ENCODE results near the gene LTC4S.
"Not testable (repeated sequence)": the region's sequence is repeated elsewhere in the genome, so short reads cannot be mapped to it uniquely, and the experiment has no call there.

Gene LTC4S

DNA sequence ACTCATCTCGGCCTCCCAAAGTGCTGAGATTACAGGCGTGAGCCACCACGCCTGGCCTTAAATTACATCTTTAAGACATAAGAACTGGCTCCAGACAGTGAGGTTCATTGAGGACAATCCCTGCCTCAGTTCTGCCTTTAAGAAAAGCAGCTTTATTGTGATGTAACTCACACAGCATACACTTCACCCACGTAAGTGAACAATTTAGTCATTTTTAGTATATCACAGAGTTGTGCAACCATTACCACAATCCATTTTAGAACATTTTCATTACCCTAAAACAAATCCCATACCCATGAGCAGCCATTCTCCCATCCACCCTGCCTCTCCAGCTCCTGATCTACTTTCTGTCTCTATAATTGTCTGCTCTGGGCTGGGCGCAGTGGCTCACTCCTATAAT, 24.0 kb upstream of the LTC4S start:
- no peak for DNase-seq

DNA sequence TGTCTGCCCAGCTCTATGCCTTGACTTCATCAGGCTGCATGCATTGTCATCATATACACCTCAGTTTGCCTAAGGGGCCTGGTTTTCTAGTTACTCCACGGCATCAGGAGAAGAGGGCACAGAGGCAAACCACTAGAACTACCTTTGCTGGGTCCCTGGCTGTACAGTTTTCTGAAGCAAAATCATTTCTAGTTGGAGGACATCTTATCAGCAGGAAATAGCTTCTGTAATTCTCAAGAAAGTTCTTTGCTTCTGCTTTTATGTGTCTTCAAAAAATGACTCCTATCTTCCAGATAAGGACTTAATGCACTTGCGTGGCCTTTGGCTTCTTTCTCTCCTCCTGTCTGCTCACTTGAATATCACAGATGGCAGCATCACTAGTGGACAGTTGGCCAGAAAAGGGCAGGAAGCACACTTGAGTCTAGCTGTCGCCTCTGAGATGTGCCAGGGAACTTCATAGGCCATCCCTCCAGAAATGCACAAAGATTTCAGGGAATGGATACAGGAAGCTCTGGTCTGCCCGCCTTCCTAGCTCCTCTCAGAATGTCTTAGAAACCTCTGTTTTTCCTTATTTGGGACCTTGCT, 22.4 kb upstream of the LTC4S start:
- DNase-seq = no peak

DNA sequence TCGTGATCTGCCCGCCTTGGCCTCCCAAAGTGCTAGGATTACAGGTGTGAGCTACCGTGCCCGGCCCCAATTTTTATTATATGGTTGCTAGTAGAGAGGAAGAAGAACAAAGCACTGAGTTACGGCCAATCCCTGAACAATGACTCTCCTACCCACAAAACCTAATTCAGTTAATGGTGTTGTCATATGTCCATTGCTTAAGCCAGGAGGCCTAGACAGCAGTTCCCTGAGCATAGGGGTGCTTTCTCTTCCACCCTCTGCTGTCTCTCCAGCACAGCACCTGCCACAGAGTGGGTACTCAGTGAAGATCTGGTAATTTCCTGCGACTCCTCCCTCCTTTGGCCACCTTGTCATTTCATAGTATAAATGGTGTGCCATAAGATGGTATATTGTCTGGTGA, 21.4 kb upstream of the LTC4S start:
- DNase-seq = no peak

DNA sequence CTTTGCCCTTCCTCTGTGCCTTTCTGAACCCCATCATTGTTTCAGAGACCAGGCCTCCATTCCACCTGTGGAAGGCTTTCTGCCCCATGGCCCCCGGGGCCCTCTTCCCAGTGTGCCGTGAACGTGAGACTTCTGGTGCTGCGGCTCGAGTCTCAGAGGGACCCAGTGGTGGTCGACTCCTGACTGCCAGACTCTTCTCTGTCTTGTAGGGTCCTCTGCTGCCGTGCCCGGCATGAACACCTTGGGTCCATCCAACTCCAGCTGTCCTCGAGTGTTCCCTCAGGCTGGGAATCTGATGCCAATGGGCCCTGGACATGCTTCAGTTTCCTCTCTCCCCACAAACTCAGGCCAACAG, 20.1 kb upstream of the LTC4S start:
- DNase-seq = no peak

DNA sequence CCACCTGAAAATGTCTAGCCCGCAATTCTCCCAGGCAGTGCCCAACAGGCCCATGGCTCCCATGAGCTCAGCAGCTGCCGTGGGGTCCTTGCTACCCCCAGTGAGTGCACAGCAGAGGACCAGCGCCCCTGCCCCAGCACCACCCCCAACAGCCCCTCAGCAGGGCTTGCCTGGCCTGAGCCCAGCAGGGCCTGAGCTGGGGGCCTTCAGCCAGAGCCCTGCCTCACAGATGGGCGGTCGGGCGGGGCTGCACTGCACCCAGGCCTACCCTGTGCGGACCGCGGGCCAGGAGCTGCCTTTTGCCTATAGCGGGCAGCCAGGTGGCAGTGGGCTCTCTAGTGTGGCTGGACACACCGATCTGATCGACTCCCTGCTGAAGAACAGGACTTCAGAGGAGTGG, 19.3 kb upstream of the LTC4S start:
- no peak for DNase-seq

DNA sequence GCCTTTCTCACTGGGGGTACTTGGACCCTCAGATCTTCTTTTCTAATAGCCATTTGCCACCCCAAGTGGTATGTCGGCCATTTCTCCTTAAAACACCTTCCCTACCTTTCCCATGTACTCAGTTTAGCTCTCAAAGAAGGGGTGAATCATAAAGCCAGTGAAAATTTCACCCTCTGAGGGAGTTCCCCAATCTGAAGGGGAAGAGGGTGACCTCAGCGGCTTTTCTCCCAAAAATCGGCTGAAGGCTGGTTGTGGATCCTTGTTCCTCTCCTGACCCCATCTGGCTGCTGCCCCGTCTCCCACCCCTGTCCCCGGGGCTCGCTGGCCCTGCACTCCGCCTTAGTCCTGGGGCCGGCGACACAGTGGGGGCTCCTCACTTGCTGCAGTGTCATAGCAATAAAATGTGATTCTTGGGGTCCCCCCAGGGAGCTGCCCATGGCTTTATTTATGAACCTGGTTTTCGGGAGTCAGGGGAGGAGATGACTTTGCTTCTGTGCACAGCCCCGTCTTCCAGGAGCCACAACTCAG, 17.3 kb upstream of the LTC4S start:
- no peak for DNase-seq

DNA sequence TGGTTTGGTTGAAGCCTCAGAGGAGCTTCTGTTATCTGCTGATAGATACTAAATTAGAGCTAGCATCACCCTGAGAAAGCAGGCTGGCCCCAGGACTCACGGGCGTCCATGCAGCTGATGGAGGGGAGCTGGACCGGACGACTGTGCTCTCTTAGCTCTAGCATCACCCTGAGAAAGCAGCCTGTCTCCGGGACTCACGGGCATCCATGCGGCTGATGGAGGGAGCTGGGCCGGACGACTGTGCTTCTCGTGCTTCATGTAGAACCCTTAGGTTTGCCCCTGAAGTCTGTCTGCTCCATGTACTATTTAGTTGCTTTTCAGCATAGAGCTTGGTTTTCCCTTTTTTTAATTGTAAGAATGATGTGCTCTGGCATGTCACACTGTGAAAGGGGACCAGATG, 16.3 kb upstream of the LTC4S start:
- DNase-seq = no peak

DNA sequence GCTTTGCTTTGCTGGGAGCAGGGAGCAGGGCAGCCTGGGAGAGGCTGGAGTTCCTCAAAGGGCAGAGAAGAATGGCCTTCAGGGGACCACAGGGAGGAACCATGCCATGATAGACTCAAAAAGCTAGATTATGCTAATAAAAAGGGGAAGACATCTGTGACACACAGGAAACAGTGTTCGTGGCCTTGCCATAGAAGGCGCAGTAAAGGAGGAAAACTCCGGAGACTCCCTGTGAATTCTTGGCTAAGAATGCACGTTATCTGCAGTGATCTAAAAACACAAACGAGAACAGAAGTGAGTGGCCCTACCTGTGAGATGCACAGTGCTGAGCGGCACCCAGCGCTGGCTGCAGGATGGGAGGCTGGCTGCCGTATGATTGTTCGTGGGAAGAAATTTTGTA, 15.9 kb upstream of the LTC4S start:
- DNase-seq = no peak

DNA sequence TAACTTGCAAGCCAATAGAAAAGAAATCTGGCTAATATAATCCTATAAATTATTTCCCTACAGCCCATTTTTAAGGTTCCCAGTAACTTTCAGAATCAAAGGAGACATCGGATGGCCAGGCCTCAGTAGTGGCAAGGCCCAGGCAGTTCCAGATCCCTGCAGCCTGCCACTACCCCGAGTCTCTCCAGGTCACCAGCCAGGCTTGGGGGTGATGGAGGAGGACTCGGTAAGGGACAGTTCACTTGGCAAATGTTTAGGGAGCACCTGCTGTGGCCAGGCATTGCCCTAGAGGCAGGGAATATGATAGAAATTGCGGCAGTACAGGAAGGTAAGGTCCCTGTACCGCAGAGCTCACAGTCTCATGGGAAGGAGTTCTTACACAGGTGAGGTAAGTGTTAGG, 15.2 kb upstream of the LTC4S start:
- DNase-seq = no peak

DNA sequence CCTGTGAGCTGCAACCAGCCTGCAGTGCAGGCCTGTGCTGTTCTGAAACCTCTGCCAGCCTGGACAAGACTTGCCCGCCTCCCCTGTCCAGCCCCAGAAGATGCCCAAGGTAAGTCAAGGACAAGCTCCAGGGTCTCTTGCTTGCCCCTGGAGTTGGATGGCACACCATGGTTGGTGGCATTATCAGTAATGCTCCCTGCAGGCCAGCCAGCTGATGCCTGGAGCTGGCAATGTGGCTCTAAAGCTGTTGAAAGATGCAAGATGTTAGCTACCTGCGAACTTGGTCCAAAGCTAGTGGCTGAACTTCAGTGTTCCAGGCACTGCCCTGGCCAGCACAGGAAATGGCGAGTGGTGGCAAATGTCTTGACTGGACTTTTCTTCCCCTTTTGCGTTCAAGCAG, 14.0 kb upstream of the LTC4S start:
- no peak for DNase-seq

DNA sequence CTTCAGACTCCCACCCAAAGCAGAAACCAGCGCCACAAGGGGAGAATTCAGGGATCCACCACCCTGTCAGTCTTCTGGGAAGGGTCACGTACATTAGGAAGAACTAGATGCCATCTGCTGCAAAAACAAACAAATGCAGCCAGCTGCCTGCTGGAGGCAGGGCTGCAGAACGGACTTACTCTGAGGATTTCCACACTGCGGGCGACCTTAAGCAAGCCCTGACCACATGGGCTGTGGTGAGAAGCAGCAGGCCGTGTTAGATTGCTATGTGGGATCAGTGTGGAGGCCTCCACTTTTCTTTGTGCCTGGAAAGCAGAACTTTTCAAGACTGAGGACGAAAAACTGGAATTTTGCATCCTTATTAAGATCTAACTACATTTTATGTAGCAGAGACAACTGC, 13.4 kb upstream of the LTC4S start:
- DNase-seq = no peak

DNA sequence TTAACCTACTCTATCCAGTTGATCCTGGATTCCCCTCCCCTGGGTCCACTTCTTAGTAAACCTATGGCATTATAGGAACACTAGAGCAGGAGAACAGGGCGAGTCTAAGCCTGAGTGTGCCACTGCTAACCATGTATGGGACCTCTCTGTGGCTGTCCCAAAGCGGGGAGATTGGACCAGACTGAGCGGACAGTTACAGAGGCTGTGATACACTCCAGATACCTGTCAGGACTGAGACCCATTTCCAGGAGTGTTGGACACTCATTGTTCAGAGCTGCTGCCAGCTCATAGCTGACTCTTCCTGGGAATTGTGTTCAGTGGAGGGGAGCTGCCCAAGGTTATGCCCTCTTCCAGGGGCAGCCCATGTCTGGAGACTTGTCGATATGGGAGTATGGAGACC, 11.9 kb upstream of the LTC4S start:
- DNase-seq = no peak

DNA sequence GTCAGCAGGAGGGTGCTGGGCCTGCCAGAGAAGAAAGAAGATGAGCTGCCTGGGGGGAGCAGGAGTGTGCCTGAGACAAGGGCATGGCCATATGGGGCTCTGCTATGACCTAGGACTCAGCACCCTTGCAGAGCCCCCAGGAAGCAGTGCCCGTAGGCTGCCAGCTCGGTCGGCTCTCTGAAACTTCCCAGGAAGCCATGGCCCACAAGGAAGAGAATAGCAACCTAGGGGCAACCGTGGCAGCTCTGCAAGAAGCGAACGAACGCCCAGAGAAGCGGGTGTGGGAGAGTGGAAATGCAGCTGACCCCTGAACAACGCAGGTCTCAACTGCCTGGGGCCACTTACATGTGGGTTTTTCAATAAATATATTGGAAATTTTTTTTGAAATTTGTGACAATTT, 10.7 kb upstream of the LTC4S start:
- no peak for DNase-seq

DNA sequence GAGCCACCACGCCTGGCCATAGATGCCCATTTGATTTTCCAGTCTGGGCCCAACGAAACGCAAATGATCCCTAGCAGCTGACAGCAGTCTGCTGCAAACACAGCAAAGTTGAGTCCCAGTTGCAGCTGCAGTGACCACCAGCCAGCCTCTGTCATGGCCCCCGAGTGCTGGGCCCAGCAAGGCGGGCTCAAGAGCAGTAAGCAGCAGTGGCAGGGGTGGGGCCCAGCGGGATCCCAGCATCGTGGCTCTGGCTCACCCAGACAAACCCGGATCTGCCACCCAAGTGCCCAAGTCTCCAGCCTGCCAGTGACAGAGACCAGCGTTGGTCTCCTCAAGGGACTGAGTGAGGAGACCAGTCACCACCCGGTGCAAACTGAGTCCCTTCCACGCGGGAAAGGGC, 6.9 kb upstream of the LTC4S start:
- DNase-seq = no peak

DNA sequence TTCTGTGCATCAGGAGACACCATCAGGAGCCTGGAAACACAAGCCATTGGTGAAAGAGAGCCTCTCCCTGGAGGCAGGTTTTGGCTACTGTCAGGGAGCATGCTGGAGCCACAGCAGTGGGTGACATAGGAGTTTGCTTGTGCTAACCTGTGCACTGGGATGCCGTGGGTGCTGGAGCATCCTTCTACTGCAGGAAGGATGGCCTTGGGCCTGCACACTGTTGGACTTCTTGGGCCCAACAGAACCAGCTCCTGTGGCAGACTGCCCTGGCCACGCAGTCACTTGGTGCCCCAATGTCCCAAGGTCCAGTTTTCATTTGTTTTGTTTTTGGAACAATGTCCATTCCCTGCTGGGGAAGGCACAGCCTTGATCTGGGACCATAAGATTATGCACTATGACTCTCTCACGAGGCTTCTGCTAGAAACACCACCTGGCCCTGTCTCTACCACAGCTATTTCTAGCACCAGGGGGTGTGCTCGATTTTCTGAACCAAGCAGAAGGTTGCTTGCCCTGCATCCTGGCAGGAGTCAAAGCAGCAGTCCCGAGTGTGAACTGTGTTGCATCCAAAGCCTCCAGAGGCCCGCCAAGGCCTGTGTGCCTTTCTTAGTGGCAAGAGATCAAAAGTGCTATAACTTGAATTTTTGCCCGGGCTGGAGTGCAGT, 5.5 kb upstream of the LTC4S start:
- DNase-seq = no peak

DNA sequence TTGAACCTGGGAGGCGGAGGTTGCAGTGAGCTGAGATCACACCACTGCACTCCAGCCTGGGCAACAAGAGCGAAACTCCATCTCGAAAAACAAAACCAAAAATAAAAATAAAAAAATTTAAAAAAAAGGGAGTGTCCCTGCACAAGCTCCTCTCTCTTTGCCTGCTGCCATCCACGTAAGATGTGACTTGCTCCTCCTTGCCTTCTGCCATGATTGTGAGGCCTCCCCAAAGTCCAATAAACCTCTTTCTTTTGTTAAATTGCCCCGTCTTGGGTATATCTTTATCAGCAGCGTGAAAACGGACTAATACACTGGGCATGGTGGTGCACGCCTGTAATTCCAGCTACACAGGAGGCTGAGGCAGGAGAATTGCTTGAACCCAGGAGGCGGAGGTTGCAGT, 4.5 kb upstream of the LTC4S start:
- DNase-seq = not testable (repeated sequence)

DNA sequence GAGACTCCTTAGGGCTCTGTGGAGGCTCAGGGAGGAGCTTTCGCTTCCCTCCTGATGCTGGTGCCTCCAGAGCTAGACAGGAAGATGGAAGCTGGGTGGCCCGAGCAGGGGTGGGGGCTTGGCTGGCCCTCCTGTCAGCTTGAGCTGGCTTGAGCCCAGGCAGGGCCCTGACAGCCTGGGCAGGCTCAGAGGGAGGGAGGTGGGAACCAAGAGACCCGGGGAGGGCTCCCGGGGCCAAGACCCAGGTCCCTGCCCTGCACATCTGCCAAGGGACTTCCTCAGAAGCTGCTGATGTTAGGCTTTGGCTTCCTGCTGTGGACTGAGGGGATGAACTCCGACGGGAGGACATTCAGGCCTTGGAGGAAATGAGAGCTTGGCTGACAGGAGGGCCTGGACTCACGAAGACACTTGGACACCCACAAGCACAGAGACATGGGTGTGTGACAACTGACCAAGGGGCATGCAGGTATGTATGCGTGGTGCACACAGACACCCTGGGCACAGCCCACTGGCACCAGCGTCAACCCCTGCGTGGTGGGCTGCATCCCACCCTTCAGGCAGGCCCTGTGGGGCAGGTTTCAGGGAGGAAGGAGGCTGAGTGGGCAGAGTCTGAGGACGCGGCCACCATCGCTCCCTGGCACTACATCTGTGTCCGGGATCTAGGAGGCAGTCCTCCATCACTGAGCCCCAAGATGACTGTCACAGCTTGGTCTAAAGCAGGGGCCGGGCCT, 1.7 kb upstream of the LTC4S start:
- DNase-seq = no peak

DNA sequence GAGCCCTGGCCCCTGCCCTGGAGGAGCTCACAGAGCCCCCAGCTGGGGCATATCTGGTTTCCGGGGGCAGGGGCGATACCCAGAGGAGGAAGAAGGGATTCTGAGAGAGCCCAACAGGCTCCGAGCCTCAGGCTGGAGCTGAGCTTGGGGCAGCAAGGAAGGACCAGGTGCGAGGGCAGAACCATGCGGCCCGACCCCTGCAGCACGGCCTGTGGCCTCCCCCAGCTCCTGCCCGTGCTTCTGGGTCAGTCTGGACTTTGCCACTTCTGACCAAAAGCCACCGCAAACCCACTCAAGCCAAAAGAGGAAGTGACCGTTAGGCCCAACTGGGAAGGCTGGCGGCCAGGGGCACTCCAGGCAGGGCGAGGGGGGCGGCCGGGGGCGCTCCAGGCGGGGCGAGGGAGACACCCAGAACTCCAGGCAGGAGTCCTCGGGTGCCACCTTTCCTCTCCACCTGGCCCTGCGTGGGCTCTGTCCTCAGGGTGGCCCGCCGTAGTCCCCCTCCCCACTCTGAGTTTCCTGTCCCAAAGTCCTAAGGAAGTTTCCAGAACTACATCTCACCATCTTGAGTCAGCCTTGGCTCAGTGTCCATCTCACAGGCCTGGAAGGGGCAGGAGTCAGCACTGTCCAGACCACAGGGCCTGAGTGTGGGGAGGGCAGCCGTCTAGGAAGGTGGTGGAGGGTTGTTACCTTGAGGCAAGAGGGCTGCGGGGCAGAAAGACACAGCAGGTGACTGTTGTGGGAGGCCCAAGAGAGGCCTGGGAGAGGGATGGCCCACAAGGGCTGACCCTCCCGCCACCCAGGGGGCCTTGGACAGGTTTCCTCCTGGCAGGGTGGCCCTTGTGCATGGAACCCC, 946 bp upstream of the LTC4S start:
- DNase-seq = no peak

DNA sequence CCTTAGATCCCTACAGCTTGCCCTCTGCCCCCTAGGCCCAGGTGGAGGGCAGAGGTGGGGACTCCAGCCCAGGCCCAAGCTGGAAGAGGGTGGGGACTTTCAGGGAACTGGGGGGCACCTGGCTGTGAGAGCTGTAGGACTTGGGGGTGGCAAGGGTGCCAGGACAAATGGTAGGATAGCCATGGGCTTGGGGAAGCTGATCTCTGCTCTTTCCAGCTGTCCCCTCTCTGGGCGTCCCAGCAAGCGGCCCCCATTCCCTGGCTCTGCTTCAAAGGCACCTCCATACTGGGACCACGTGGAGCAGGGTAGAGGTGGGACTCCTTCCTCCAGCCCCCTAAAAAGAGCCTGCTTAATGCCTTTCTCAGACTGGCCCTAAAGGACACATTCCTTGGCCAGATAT, 385 bp downstream of the LTC4S start:
- no peak for DNase-seq

DNA sequence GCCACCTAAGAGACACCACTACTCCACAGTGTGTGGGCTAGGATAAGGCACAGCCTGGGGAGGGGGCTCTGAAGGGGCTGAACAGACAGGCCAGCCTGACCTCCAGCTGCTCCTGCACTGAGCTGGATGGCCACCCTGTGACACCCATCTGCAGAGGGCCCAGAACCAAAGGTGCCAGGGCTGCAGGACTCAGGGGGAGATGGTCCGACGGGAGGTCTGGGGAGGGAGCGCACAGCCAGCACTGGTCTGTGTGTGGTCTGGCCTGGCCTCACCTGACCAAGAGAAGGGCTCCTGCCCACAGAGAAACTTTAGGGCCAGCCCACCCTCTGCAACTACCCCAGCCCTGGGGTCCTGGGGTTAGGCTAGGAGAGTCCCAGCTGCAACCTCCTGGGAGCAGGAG, 789 bp downstream of the LTC4S start:
- no peak for DNase-seq

DNA sequence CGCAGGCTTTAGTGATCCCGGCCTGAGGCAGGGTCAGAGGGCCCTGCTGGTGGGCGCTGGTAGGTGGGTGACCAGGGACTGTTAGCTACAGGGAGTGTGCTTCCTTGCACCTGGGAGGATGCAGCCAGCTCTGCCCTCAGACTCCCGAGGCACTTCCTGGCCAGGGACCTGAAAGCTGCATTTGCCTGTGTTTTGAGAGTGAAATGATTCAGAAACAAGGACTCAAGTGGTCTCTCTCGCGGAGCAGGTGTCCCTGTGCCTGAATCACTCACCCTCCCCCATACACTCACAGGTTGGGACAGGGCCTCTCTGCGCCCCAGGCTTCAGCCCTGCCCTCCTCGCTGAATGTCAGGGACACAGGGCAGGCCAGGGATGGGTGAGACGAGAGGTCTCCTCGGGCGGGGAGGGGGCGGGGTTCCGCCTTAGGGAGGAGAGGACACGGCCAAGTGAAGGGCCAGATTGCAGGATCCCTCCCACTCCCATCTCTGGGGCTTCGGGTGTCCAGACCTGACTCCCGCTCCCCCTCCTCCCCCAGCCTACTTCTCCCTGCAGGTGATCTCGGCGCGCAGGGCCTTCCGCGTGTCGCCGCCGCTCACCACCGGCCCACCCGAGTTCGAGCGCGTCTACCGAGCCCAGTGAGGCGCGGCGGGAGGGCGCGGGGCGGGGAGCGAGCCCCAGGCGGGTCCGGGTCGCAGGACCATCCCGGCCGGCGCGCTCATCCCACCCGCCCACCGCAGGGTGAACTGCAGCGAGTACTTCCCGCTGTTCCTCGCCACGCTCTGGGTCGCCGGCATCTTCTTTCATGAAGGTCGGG, 1.5 kb downstream of the LTC4S start:
- no peak for DNase-seq
